Muscle layer of colon (tissue), 2 donors: ENCODE results near the gene PHLDA3.

Experiments used
- H3K27ac ChIP-seq: one replicate; pipeline ENCODE4 v1.7.0; 2013; ENCODE audit warnings: low read depth, mild to moderate bottlenecking, low read length, moderate library complexity
- H3K27me3 ChIP-seq, 2 donors: one replicate each; pipeline ENCODE4 v1.7.0; 2013; ENCODE audit warnings: low read length in 2 of 2, mild to moderate bottlenecking in 2 of 2; ENCODE audit not compliant: insufficient read depth in 2 of 2, control insufficient read depth in 1 of 2
- H3K36me3 ChIP-seq: one replicate; pipeline ENCODE4 v1.7.0; 2013; ENCODE audit warnings: mild to moderate bottlenecking, low read length; ENCODE audit not compliant: insufficient read depth
- H3K4me1 ChIP-seq: one replicate; pipeline ENCODE4 v1.7.0; 2013; ENCODE audit warnings: mild to moderate bottlenecking, low read length; ENCODE audit not compliant: insufficient read depth
- H3K4me3 ChIP-seq, 2 donors: one replicate each; pipeline ENCODE4 v1.7.0; 2013; ENCODE audit warnings: low read length in 2 of 2, low read depth in 1 of 2, mild to moderate bottlenecking in 1 of 2, moderate library complexity in 1 of 2
- H3K9ac ChIP-seq: one replicate; pipeline ENCODE4 v1.7.0; 2013; ENCODE audit warnings: low read length
- H3K9me3 ChIP-seq: one replicate; pipeline ENCODE4 v1.7.0; 2013; ENCODE audit warnings: mild to moderate bottlenecking, low read length
- donor health status: abdominal sarcoma.
- donor health status: Adenocarcinoma of cecum.

Gene PHLDA3

GRCh38 chr1:201502511-201502857 is 33.5 kb upstream of the PHLDA3 start:
- H3K27ac ChIP-seq = peak overlapping the region; percentile 99
- peaks cover 44% of the 10 kb centered on the region for H3K36me3 ChIP-seq
- peaks cover 59% of the 10 kb centered on the region for H3K4me1 ChIP-seq
- H3K27me3 ChIP-seq = no peaks in the 10 kb centered on the region
- H3K9ac ChIP-seq = peak overlapping the region; percentile 91
- no peaks in the 10 kb centered on the region for H3K9me3 ChIP-seq
- peak overlapping the region; percentile 39 to 96 for H3K4me3 ChIP-seq

- Histone ChIP-seq H3K36me3 (peaks cover 48% of the 10 kb centered on the region), H3K4me3 (peak overlapping the region; percentile 39 to 96), H3K27ac (peak overlapping the region; percentile 99), H3K27me3 (no peaks in the 10 kb centered on the region), H3K9ac (peak overlapping the region; percentile 91), H3K4me1 (peaks cover 61% of the 10 kb centered on the region), H3K9me3 (no peaks in the 10 kb centered on the region)
Measured at GRCh38 chr1:201501812-201502510, 33.0 kb upstream of the PHLDA3 start.

- H3K4me3 ChIP-seq = peak overlapping the region in 1 of 2 donors; percentile 49
- peak overlapping the region; percentile 79 for H3K9ac ChIP-seq
- peak overlapping the region; percentile 99 for H3K27ac ChIP-seq
Measured at GRCh38 chr1:201501144-201501543, 32.2 kb upstream of the PHLDA3 start.

GRCh38 chr1:201500670-201501120 is 31.7 kb upstream of the PHLDA3 start:
- peak overlapping the region in 1 of 2 donors; percentile 49 for H3K4me3 ChIP-seq
- peak overlapping the region; percentile 79 for H3K9ac ChIP-seq
- H3K27me3 ChIP-seq = no peaks in the 10 kb centered on the region
- no peaks in the 10 kb centered on the region for H3K9me3 ChIP-seq
- H3K4me1 ChIP-seq = peaks cover 73% of the 10 kb centered on the region
- H3K36me3 ChIP-seq = peaks cover 61% of the 10 kb centered on the region
- H3K27ac ChIP-seq = peak overlapping the region; percentile 99

More at GRCh38 chr1:201501144-201501543, 32.2 kb upstream of the PHLDA3 start:
- peaks cover 57% of the 10 kb centered on the region for H3K36me3 ChIP-seq
- no peaks in the 10 kb centered on the region for H3K9me3 ChIP-seq
- no peaks in the 10 kb centered on the region for H3K27me3 ChIP-seq
- peaks cover 69% of the 10 kb centered on the region for H3K4me1 ChIP-seq

- peak overlapping the region in 1 of 2 donors; percentile 49 for H3K4me3 ChIP-seq
- H3K4me1 ChIP-seq = peaks cover 76% of the 10 kb centered on the region
- no peaks in the 10 kb centered on the region for H3K27me3 ChIP-seq
Measured at GRCh38 chr1:201499795-201500669, 31.0 kb upstream of the PHLDA3 start.

GRCh38 chr1:201499191-201499590 is 30.2 kb upstream of the PHLDA3 start:
- Histone ChIP-seq H3K36me3 (peaks cover 74% of the 10 kb centered on the region), H3K27me3 (no peaks in the 10 kb centered on the region), H3K4me1 (peaks cover 84% of the 10 kb centered on the region), H3K9ac (peak overlapping the region; percentile 44), H3K4me3 (peak overlapping the region in 1 of 2 donors; percentile 49), H3K27ac (peak overlapping the region; percentile 99), H3K9me3 (no peaks in the 10 kb centered on the region)

More at GRCh38 chr1:201499795-201500669, 31.0 kb upstream of the PHLDA3 start:
- Histone ChIP-seq H3K27ac (peak overlapping the region; percentile 99), H3K36me3 (peaks cover 68% of the 10 kb centered on the region), H3K9me3 (no peaks in the 10 kb centered on the region), H3K9ac (peak overlapping the region; percentile 79)

- Histone ChIP-seq H3K27me3 (no peaks in the 10 kb centered on the region), H3K9ac (peak overlapping the region; percentile 44), H3K4me1 (peaks cover 90% of the 10 kb centered on the region), H3K4me3 (peak overlapping the region in 1 of 2 donors; percentile 49), H3K36me3 (peaks cover 74% of the 10 kb centered on the region), H3K9me3 (no peaks in the 10 kb centered on the region), H3K27ac (peak overlapping the region; percentile 99)
Measured at GRCh38 chr1:201498621-201499020, 29.6 kb upstream of the PHLDA3 start.

- Histone ChIP-seq H3K9me3 (no peaks in the 10 kb centered on the region), H3K9ac (peak overlapping the region; percentile 44), H3K36me3 (peaks cover 78% of the 10 kb centered on the region), H3K27me3 (no peaks in the 10 kb centered on the region), H3K4me1 (peaks cover 96% of the 10 kb centered on the region), H3K4me3 (peak overlapping the region in 1 of 2 donors; percentile 49), H3K27ac (peak overlapping the region; percentile 99)
Measured at GRCh38 chr1:201497935-201498509, 29.0 kb upstream of the PHLDA3 start.

GRCh38 chr1:201496296-201496690 is 27.3 kb upstream of the PHLDA3 start:
- H3K4me3 ChIP-seq = peak overlapping the region in 1 of 2 donors; percentile 49
- peak overlapping the region; percentile 97 for H3K27ac ChIP-seq
- H3K36me3 ChIP-seq = peaks cover 83% of the 10 kb centered on the region
- peaks cover 97% of the 10 kb centered on the region for H3K4me1 ChIP-seq
- H3K9me3 ChIP-seq = no peaks in the 10 kb centered on the region
- no peaks in the 10 kb centered on the region for H3K27me3 ChIP-seq
- peak overlapping the region; percentile 75 for H3K9ac ChIP-seq

- Histone ChIP-seq H3K4me3 (peak overlapping the region in 1 of 2 donors; percentile 49), H3K27me3 (no peaks in the 10 kb centered on the region), H3K9me3 (no peaks in the 10 kb centered on the region), H3K27ac (peak overlapping the region; percentile 97), H3K4me1 (peaks cover 95% of the 10 kb centered on the region), H3K9ac (peak overlapping the region; percentile 75), H3K36me3 (peaks cover 86% of the 10 kb centered on the region)
Measured at GRCh38 chr1:201495551-201496295, 26.7 kb upstream of the PHLDA3 start.
